Measurements from ENCODE around the gene DMD.

Gene DMD

GRCh38 chrX:33211356-33212260 lies at the start of gene DMD:
TSS of gene DMD (minus strand) at chrX:33211549. CDS start at chrX:33211312, 237 bp downstream.
- CTCF ChIA-PET, result no interaction called here
- TF ChIP-seq CTCF (IDR thresholded peaks at IDR 0.05; ENCODE audit: control extremely low read depth, extremely low read depth, low read depth, missing control alignments), result no peak
- no peak for DNase-seq (ENCODE audit: extremely low spot score)
- POLR2A ChIA-PET, result no interaction called here

- ChIA-PET CTCF (no interaction called here), POLR2A (no interaction called here)
- DNase-seq (ENCODE audit: extremely low spot score), result no peak
- TF ChIP-seq CTCF (IDR thresholded peaks at IDR 0.05; ENCODE audit: control extremely low read depth, extremely low read depth, low read depth, missing control alignments), result no peak
Observed at GRCh38 chrX:33252306-33252825, 41.0 kb upstream of the DMD start.

GRCh38 chrX:33218819-33219218 lies 7.5 kb upstream of the DMD start:
- ChIA-PET CTCF (no interaction called here), POLR2A (no interaction called here)
- DNase-seq (ENCODE audit: extremely low spot score), result no peak
- TF ChIP-seq CTCF (IDR thresholded peaks at IDR 0.05; ENCODE audit: control extremely low read depth, extremely low read depth, low read depth, missing control alignments), result no peak

- CTCF ChIA-PET, result no interaction called here
- DNase-seq (ENCODE audit: extremely low spot score), result no peak
- POLR2A ChIA-PET, result no interaction called here
- TF ChIP-seq CTCF (IDR thresholded peaks at IDR 0.05; ENCODE audit: control extremely low read depth, extremely low read depth, low read depth, missing control alignments), result no peak
Observed at GRCh38 chrX:33210156-33210555, 1.2 kb downstream of the DMD start.

- TF ChIP-seq CTCF (IDR thresholded peaks at IDR 0.05; ENCODE audit: control extremely low read depth, extremely low read depth, low read depth, missing control alignments), result no peak
- DNase-seq (ENCODE audit: extremely low spot score), result no peak
- POLR2A ChIA-PET, result no interaction called here
- CTCF ChIA-PET, result no interaction called here
Observed at GRCh38 chrX:33207056-33207455, 4.3 kb downstream of the DMD start.

- no peak for DNase-seq (ENCODE audit: extremely low spot score)
- CTCF ChIA-PET, result no interaction called here
- POLR2A ChIA-PET, result no interaction called here
Observed at GRCh38 chrX:33205321-33205720, 6.0 kb downstream of the DMD start.

More at GRCh38 chrX:33205321-33205720, 6.0 kb downstream of the DMD start:
- no peak for TF ChIP-seq CTCF (IDR thresholded peaks at IDR 0.05; ENCODE audit: control extremely low read depth, extremely low read depth, low read depth, missing control alignments)

Measured in GM10248 (cell line).